K562 (cell line): Measurements from ENCODE around the gene AHNAK. TPM values are rescaled to one million over a fixed set of nuclear protein-coding genes. Genes with fewer than 3 reads are reported as not detected.

ENCODE experiments used
- ARNT ChIP-seq, 2 experiments: fragments of 450-650 bp; IDR thresholded peaks; 2 replicates each; pipeline ENCODE4 v1.6.1; 2016; ENCODE audit warnings: mild to moderate bottlenecking in 1 of 2
- BRCA1 ChIP-seq, 2 experiments: fragments of 450-650 bp in 1 of 2; sonication (generic) in 1 of 2; formaldehyde crosslinking in 1 of 2; IDR thresholded peaks; 2 replicates each; pipeline versions ENCODE4 v1.5.0 to v1.6.1; 2017 to 2020; ENCODE audit warnings: mild to moderate bottlenecking in 1 of 2, missing genetic modification reagents in 1 of 2
- CBX1 ChIP-seq: sonication (generic); IDR thresholded peaks from 2 replicates; pipeline ENCODE4 v1.6.1; 2016; ENCODE audit warnings: antibody characterized with exemption, low read depth, mild to moderate bottlenecking
- DIDO1 ChIP-seq: fragments of 450-650 bp; IDR thresholded peaks from 2 replicates; pipeline ENCODE4 v1.6.1; 2016; ENCODE audit warnings: low read depth, missing biosample characterization, missing genetic modification characterization
- ELK1 ChIP-seq: sonication (generic); formaldehyde crosslinking; IDR thresholded peaks from 2 replicates; pipeline ENCODE4 v1.8.1; 2022; ENCODE audit warnings: missing genetic modification reagents
- EP400 ChIP-seq: fragments of 450-650 bp; IDR thresholded peaks from 2 replicates; pipeline ENCODE4 v1.6.1; 2017; ENCODE audit warnings: antibody characterized with exemption, mild to moderate bottlenecking, moderate library complexity
- FOXK2 ChIP-seq, 2 experiments: fragments of 450-650 bp; IDR thresholded peaks in 1 of 2; conservative IDR thresholded peaks in 1 of 2; 2 replicates each; pipeline ENCODE4 v1.6.1; 2016; ENCODE audit warnings: low read depth in 2 of 2, mild to moderate bottlenecking in 1 of 2
- HDAC6 ChIP-seq: IDR thresholded peaks from 2 replicates; pipeline ENCODE4 v1.6.1; 2012; ENCODE audit warnings: low read depth, mild to moderate bottlenecking, control low read depth, inconsistent platforms, low read length, moderate library complexity
- HOXB6 ChIP-seq: fragments of 250-450 bp; sonication (Bioruptor Pico); IDR thresholded peaks from 2 replicates; pipeline ENCODE4 v1.5.1; 2022; ENCODE audit warnings: mild to moderate bottlenecking, borderline replicate concordance
- JUNB ChIP-seq: fragments of 450-650 bp; formaldehyde crosslinking; conservative IDR thresholded peaks from 2 replicates; pipeline ENCODE4 v1.4.0; 2020; ENCODE audit warnings: mild to moderate bottlenecking
- MCM7 ChIP-seq, 2 experiments: fragments of 450-650 bp; IDR thresholded peaks; 2 replicates each; pipeline ENCODE4 v1.6.1; 2016 to 2018
- MED1 ChIP-seq: sonication (generic); formaldehyde crosslinking; IDR thresholded peaks from 2 replicates; pipeline ENCODE4 v1.8.1; 2023; ENCODE audit warnings: missing genetic modification reagents, borderline replicate concordance
- MTA3 ChIP-seq: fragments of 450-650 bp; formaldehyde crosslinking; IDR thresholded peaks from 2 replicates; pipeline ENCODE4 v1.6.1; 2017; ENCODE audit warnings: mild to moderate bottlenecking, borderline replicate concordance
- NFATC3 ChIP-seq: fragments of 450-650 bp; IDR thresholded peaks from 2 replicates; pipeline ENCODE4 v1.6.1; 2017; ENCODE audit warnings: mild to moderate bottlenecking
- RBM17 ChIP-seq: fragments of 200-400 bp; formaldehyde crosslinking; IDR thresholded peaks from 2 replicates; pipeline ENCODE4 v1.6.1; 2017; ENCODE audit warnings: low read depth, mild to moderate bottlenecking, low read length, borderline replicate concordance
- RNF219 ChIP-seq: fragments of 250-450 bp; sonication (Bioruptor Pico); IDR thresholded peaks from 2 replicates; pipeline ENCODE4 v1.5.0; 2022; ENCODE audit warnings: mild to moderate bottlenecking
- SMAD1 ChIP-seq: fragments of 150-350 bp; IDR thresholded peaks from 2 replicates; pipeline ENCODE4 v1.6.1; 2014; ENCODE audit warnings: low read length, low read depth; ENCODE audit not compliant: partially characterized antibody
- SRSF3 ChIP-seq: fragments of 200-400 bp; formaldehyde crosslinking; IDR thresholded peaks from 2 replicates; pipeline ENCODE4 v1.6.1; 2016; ENCODE audit warnings: mild to moderate bottlenecking, low read length, moderate library complexity; ENCODE audit not compliant: insufficient read depth
- TCF3 ChIP-seq: sonication (generic); formaldehyde crosslinking; IDR thresholded peaks from 2 replicates; pipeline ENCODE4 v1.4.0; 2020; ENCODE audit warnings: mild to moderate bottlenecking, missing genetic modification reagents
- TRIM28 ChIP-seq: fragments of 450-650 bp; IDR thresholded peaks from 2 replicates; pipeline ENCODE4 v1.6.1; 2017
- ZNF277 ChIP-seq: fragments of 250-450 bp; sonication (Bioruptor Pico); IDR thresholded peaks from 2 replicates; pipeline ENCODE4 v1.8.0; 2022; ENCODE audit warnings: inconsistent platforms, mild to moderate bottlenecking, moderate library complexity, borderline replicate concordance
- ZNF431 ChIP-seq: sonication (generic); formaldehyde crosslinking; IDR thresholded peaks from 2 replicates; pipeline ENCODE4 v1.8.0; 2022; ENCODE audit warnings: mild to moderate bottlenecking, missing genetic modification reagents
- ZNF695 ChIP-seq: fragments of 450-650 bp; formaldehyde crosslinking; IDR thresholded peaks from 2 replicates; pipeline ENCODE4 v1.4.0; 2020; ENCODE audit warnings: mild to moderate bottlenecking, moderate library complexity
- polyA plus RNA-seq, 8 experiments: library from polyadenylated mRNA; depleted of rRNA in 4 of 8; stranded (reverse) in 5 of 8; unstranded in 3 of 8; fragments of >200 nt; fragmentation: Nextera tagmentation in 2 of 8; fragmentation: Illumina TruSeq in 1 of 8; extraction: Ambion mirVana in 2 of 8; extraction: Trizol in 1 of 8; gene quantifications; 2 replicates each; pipeline versions ENCODE4 v1.2.1 to v1.2.3, GENCODE V29; 2011 to 2014; ENCODE audit warnings: inconsistent platforms in 1 of 8, missing spikeins in 1 of 8
- total RNA-seq, 7 experiments: library from RNA; depleted of rRNA in 6 of 7; stranded (reverse); fragments of >200 nt in 6 of 7; fragmentation: Illumina TruSeq in 2 of 7; extraction: Trizol in 2 of 7; gene quantifications; 2 replicates each; pipeline versions ENCODE4 v1.2.1 to v1.2.3, GENCODE V29; 2011 to 2021; ENCODE audit warnings: low replicate concordance in 1 of 7
- TF ChIP-seq, protein P1 (sequence below): fragments of 250-450 bp; sonication (Bioruptor Pico); IDR thresholded peaks from 2 replicates; pipeline ENCODE4 v1.9.0; 2021; ENCODE audit warnings: mild to moderate bottlenecking

Gene AHNAK
- total and polyA plus RNA-seq, 9 of the 15 experiments (the other 6 are each of a cell fraction or from before 2014, with no cell fraction given) = 1.5 to 89.7 (median 45.0) TPM

GRCh38 chr11:62542750-62543567, 3.6 kb downstream of the AHNAK start (continued):
- TF ChIP-seq DIDO1 (no peak), MED1 (CRISPR knock-in tag) (no peak), SMAD1 (no peak), CBX1 (no peak), RBM17 (no peak), ZNF431 (peak; percentile 29; the same call in 1 of the 2 replicates), ARNT (IDR thresholded peaks at IDR 0.05) (0 out of 4 replicates have a peak, but pooled peaks of 1 of the 2 experiments have one; percentile 19), ZNF277 (CRISPR knock-in tag) (no peak), MTA3 (0 out of 2 replicates have a peak, but pooled peaks have one; percentile 66), TRIM28 (peak; percentile 28; the same call in 1 of the 2 replicates), HOXB6 (CRISPR knock-in tag) (no peak), MCM7 (IDR thresholded peaks at IDR 0.05) (no peak), TCF3 (CRISPR knock-in tag) (no peak; the same call in 1 of the 2 replicates), HDAC6 (no peak), BRCA1 (IDR thresholded peaks at IDR 0.05) (no peak), BRCA1 (CRISPR knock-in tag; IDR thresholded peaks at IDR 0.05) (no peak), ZNF695 (no peak), JUNB (CRISPR knock-in tag) (no peak), NFATC3 (no peak), EP400 (no peak), RNF219 (CRISPR knock-in tag) (no peak), SRSF3 (no peak), FOXK2 (conservative IDR thresholded peaks at IDR 0.05 in 1 of 2, IDR thresholded peaks at IDR 0.05 in 1 of 2; ENCODE audit: low read depth in 2 of 2) (no peak), ELK1 (CRISPR knock-in tag) (no peak)
- TF ChIP-seq, protein P1, sequence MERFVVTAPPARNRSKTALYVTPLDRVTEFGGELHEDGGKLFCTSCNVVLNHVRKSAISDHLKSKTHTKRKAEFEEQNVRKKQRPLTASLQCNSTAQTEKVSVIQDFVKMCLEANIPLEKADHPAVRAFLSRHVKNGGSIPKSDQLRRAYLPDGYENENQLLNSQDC = no peak
